A549 treated with Hydrocortisone at 1 μM for 4 hours (cell line): ENCODE results near the gene TANC2. TPM values are rescaled to one million over a fixed set of nuclear protein-coding genes. Genes with fewer than 3 reads are reported as not detected.

Source experiments
- total RNA-seq: library from RNA; stranded (reverse); fragments of 200-300 nt; extraction: Qiagen RNA extraction; gene quantifications from 5 replicates; pipeline ENCODE4 v1.2.3, GENCODE V29; 2022

The TANC2 gene
- 27.6 to 51.7 TPM (median 47.1 TPM) in 5 replicates for total RNA-seq

GRCh38 chr17:62965686-62966425, at the start of gene TANC2:
TSS of gene TANC2 (plus strand) at chr17:62966235. CDS start at chr17:63009560, 43,325 bp downstream.

Other genes with a start within 250 kb of the TANC2 start
- gene MARCHF10, start 157.9 kb upstream of the TANC2 start, total RNA-seq: 0.88 to 2.2 TPM (median 1.8 TPM) in 5 replicates